H1 (cell line): ENCODE results near the gene HUWE1. TPM values are rescaled to one million over a fixed set of nuclear protein-coding genes. Genes with fewer than 3 reads are reported as not detected.

Experiments used
- CTCF ChIA-PET: fragments of 300-600 bp; sonication (Branson Sonifier 250); formaldehyde crosslinking; loops from one replicate; lab custom pipeline; 2021; ENCODE audit not compliant: partially characterized antibody; lab: Charles Lee
- POLR2A ChIA-PET: fragments of 300-600 bp; sonication (Branson Sonifier 250); formaldehyde crosslinking; loops from one replicate; lab custom pipeline; 2021; ENCODE audit warnings: inconsistent platforms; ENCODE audit not compliant: partially characterized antibody; lab: Charles Lee
- DNase-seq, 2 experiments: peaks; one replicate each; pipeline versions ENCODE4 v3.0.0 to v3.0.0-alpha.2; 2010 to 2022; ENCODE audit warnings: low spot score in 2 of 2, low read depth in 1 of 2, mixed read lengths in 1 of 2
- FAIRE-seq: peaks from 2 replicates; lab custom pipeline; 2011; peaks lifted over from hg19 to GRCh38; lab: Jason Lieb, UNC
- H2AFZ ChIP-seq: 2 replicates; pipeline ENCODE4 v1.8.1; 2012; ENCODE audit warnings: low read length, inconsistent platforms
- H2AK5ac ChIP-seq: 2 replicates; pipeline ENCODE4 v1.6.1; 2013; ENCODE audit warnings: low read depth, low read length
- H2BK120ac ChIP-seq: replicated peaks from 2 replicates; pipeline ENCODE3; 2013; ENCODE audit warnings: low read depth, low read length, inconsistent platforms
- H2BK12ac ChIP-seq: 2 replicates; pipeline ENCODE4 v1.6.1; 2013; ENCODE audit warnings: low read depth, low read length
- H2BK15ac ChIP-seq: 2 replicates; pipeline ENCODE4 v1.6.1; 2013; ENCODE audit warnings: low read length
- H2BK20ac ChIP-seq: 2 replicates; pipeline ENCODE4 v1.6.1; 2013; ENCODE audit warnings: low read length
- H2BK5ac ChIP-seq: 2 replicates; pipeline ENCODE4 v1.6.1; 2013; ENCODE audit warnings: low read depth, low read length
- H3K14ac ChIP-seq: 2 replicates; pipeline ENCODE4 v1.6.1; 2013; ENCODE audit warnings: inconsistent platforms; ENCODE audit not compliant: insufficient read length
- H3K18ac ChIP-seq: 2 replicates; pipeline ENCODE4 v1.6.1; 2013; ENCODE audit warnings: low read length; ENCODE audit errors: extremely low read depth
- H3K23ac ChIP-seq: 2 replicates; pipeline ENCODE4 v1.6.1; 2013; ENCODE audit warnings: inconsistent platforms; ENCODE audit not compliant: insufficient read length
- H3K23me2 ChIP-seq: 2 replicates; pipeline ENCODE4 v1.6.1; 2013; ENCODE audit warnings: low read depth, low read length
- H3K27ac ChIP-seq: 2 replicates; pipeline ENCODE4 v1.6.1; 2011; ENCODE audit warnings: low read depth, low read length, inconsistent platforms
- H3K27me3 ChIP-seq, 4 experiments: replicated peaks in 1 of 4; 1 replicate in 1 of 4; 2 replicates in 3 of 4; pipeline versions ENCODE4 v1.6.1 to v1.8.1; 2011 to 2013; ENCODE audit warnings: low read length in 3 of 4, mild to moderate bottlenecking in 3 of 4, inconsistent platforms in 2 of 4, mixed read lengths in 2 of 4, moderate library complexity in 1 of 4; ENCODE audit not compliant: control insufficient read depth in 3 of 4, insufficient read depth in 3 of 4; ENCODE audit errors: extremely low read depth in 1 of 4
- H3K36me3 ChIP-seq, 4 experiments: 2 replicates each; pipeline versions ENCODE4 v1.6.1 to v1.8.1; 2011 to 2013; ENCODE audit warnings: mild to moderate bottlenecking in 4 of 4, low read length in 3 of 4, moderate library complexity in 2 of 4, control low read depth in 1 of 4, inconsistent platforms in 1 of 4; ENCODE audit not compliant: insufficient read depth in 4 of 4, control insufficient read depth in 2 of 4
- H3K4ac ChIP-seq: replicated peaks from 2 replicates; pipeline ENCODE3; 2013; ENCODE audit warnings: low read length, low read depth, mixed read lengths, inconsistent platforms; ENCODE audit not compliant: insufficient read length
- H3K4me1 ChIP-seq, 4 experiments: replicated peaks in 1 of 4; 1 replicate in 1 of 4; 2 replicates in 3 of 4; pipeline versions ENCODE4 v1.6.1 to v1.8.1; 2011 to 2013; ENCODE audit warnings: low read length in 3 of 4, inconsistent platforms in 2 of 4, mixed read lengths in 1 of 4; ENCODE audit not compliant: insufficient read depth in 4 of 4, control insufficient read depth in 3 of 4
- H3K4me2 ChIP-seq, 2 experiments: 2 replicates each; pipeline versions ENCODE4 v1.6.1 to v1.8.1; 2011 to 2013; ENCODE audit warnings: low read depth in 2 of 2, low read length in 2 of 2, control low read depth in 1 of 2, inconsistent platforms in 1 of 2, mild to moderate bottlenecking in 1 of 2; ENCODE audit not compliant: insufficient read depth in 1 of 2
- H3K4me3 ChIP-seq, 4 experiments: fragments of 200-600, 300-600 bp in 1 of 4; sonication (generic), shearing (Covaris generic), sonication (Bioruptor Twin) in 1 of 4; 2 replicates each; pipeline versions ENCODE4 v1.5.1 to v1.8.1; 2011 to 2016; ENCODE audit warnings: low read length in 4 of 4, low read depth in 3 of 4, control low read depth in 2 of 4, inconsistent platforms in 2 of 4, mild to moderate bottlenecking in 2 of 4, mixed read lengths in 1 of 4, moderate library complexity in 1 of 4; ENCODE audit not compliant: insufficient read depth in 2 of 4; ENCODE audit errors: extremely low read depth in 1 of 4
- H3K56ac ChIP-seq: replicated peaks from 2 replicates; pipeline ENCODE3; 2013; ENCODE audit warnings: low read depth, mild to moderate bottlenecking, mixed read lengths, low read length, inconsistent platforms; ENCODE audit not compliant: insufficient read length
- H3K79me1 ChIP-seq: 2 replicates; pipeline ENCODE4 v1.6.1; 2013; ENCODE audit warnings: low read depth, low read length, control low read depth
- H3K79me2 ChIP-seq, 2 experiments: 2 replicates each; pipeline versions ENCODE4 v1.6.1 to v1.8.1; 2012 to 2013; ENCODE audit warnings: low read length in 2 of 2, mild to moderate bottlenecking in 2 of 2, inconsistent platforms in 1 of 2; ENCODE audit not compliant: insufficient read depth in 2 of 2, control insufficient read depth in 1 of 2
- H3K9ac ChIP-seq, 4 experiments: replicated peaks in 1 of 4; 1 replicate in 1 of 4; 2 replicates in 3 of 4; pipeline versions ENCODE4 v1.6.1 to v1.8.1; 2011 to 2013; ENCODE audit warnings: low read depth in 3 of 4, low read length in 3 of 4, control low read depth in 2 of 4, mild to moderate bottlenecking in 2 of 4, moderate library complexity in 2 of 4, inconsistent platforms in 1 of 4; ENCODE audit errors: extremely low read depth in 1 of 4
- H3K9me3 ChIP-seq, 2 experiments: 2 replicates each; pipeline versions ENCODE4 v1.6.1 to v1.8.1; 2012 to 2013; ENCODE audit warnings: mild to moderate bottlenecking in 2 of 2, moderate library complexity in 2 of 2, control low read depth in 1 of 2, inconsistent platforms in 1 of 2, low read depth in 1 of 2, low read length in 1 of 2, mixed read lengths in 1 of 2; ENCODE audit not compliant: insufficient read depth in 2 of 2
- H4K20me1 ChIP-seq, 2 experiments: replicated peaks in 1 of 2; 2 replicates each; pipeline versions ENCODE3 to v1.8.1; 2011 to 2013; ENCODE audit warnings: inconsistent platforms in 2 of 2, low read length in 2 of 2, mild to moderate bottlenecking in 1 of 2; ENCODE audit not compliant: insufficient read depth in 2 of 2, control insufficient read depth in 1 of 2
- H4K5ac ChIP-seq: 2 replicates; pipeline ENCODE4 v1.6.1; 2013; ENCODE audit warnings: low read length, low read depth, mixed read lengths, inconsistent platforms; ENCODE audit not compliant: insufficient read length
- H4K8ac ChIP-seq: 2 replicates; pipeline ENCODE4 v1.8.0; 2013; ENCODE audit warnings: mild to moderate bottlenecking, moderate library complexity, low read length, inconsistent platforms; ENCODE audit not compliant: insufficient read depth; ENCODE audit errors: extremely low read depth
- H4K91ac ChIP-seq: replicated peaks from 2 replicates; pipeline ENCODE3; 2013; ENCODE audit warnings: low read length, mixed read lengths, inconsistent platforms; ENCODE audit not compliant: insufficient read length
- ASH2L ChIP-seq: fragments of 200-600, 300-600 bp; sonication (generic); IDR thresholded peaks from one replicate; pipeline ENCODE4 v1.7.1; 2017; ENCODE audit warnings: low read length
- CHD2 ChIP-seq: IDR thresholded peaks from 2 replicates; pipeline ENCODE4 v1.6.1; 2012; ENCODE audit warnings: low read length, improper control_type of control experiment
- CREB1 ChIP-seq: IDR thresholded peaks from 2 replicates; pipeline ENCODE4 v1.6.1; 2012; ENCODE audit warnings: inconsistent platforms
- CTBP2 ChIP-seq: IDR thresholded peaks from 2 replicates; pipeline ENCODE4 v1.7.0; 2011; ENCODE audit warnings: borderline replicate concordance, mild to moderate bottlenecking, moderate library complexity, mixed read lengths, low read length; ENCODE audit not compliant: insufficient read depth, insufficient read length
- E2F6 ChIP-seq: IDR thresholded peaks from 2 replicates; pipeline ENCODE4 v1.6.1; 2012; ENCODE audit warnings: inconsistent platforms
- EZH2 ChIP-seq: fragments of 200-600 bp; sonication (generic); IDR thresholded peaks from 2 replicates; pipeline ENCODE4 v1.7.1; 2012; ENCODE audit warnings: low read depth, mild to moderate bottlenecking, moderate library complexity, low read length, inconsistent platforms; ENCODE audit not compliant: severe bottlenecking
- JUN ChIP-seq: IDR thresholded peaks from 2 replicates; pipeline ENCODE4 v1.6.1; 2011; ENCODE audit warnings: low read depth, mild to moderate bottlenecking, improper control_type of control experiment, low read length
- JUND ChIP-seq: IDR thresholded peaks from 2 replicates; pipeline ENCODE4 v1.6.1; 2011; ENCODE audit warnings: mild to moderate bottlenecking, improper control_type of control experiment, low read length
- MAX ChIP-seq: IDR thresholded peaks from 2 replicates; pipeline ENCODE4 v1.6.1; 2012; ENCODE audit warnings: inconsistent platforms
- RBBP5 ChIP-seq: IDR thresholded peaks from 2 replicates; pipeline ENCODE4 v1.7.1; 2012; ENCODE audit warnings: low read depth, mild to moderate bottlenecking, inconsistent platforms, low read length, moderate library complexity, borderline replicate concordance
- RXRA ChIP-seq: IDR thresholded peaks from 2 replicates; pipeline ENCODE4 v1.6.1; 2011; ENCODE audit warnings: low read depth, mild to moderate bottlenecking, low read length, moderate library complexity; ENCODE audit not compliant: insufficient read depth
- polyA plus RNA-seq, 7 experiments: library from polyadenylated mRNA; depleted of rRNA in 3 of 7; stranded (reverse) in 5 of 7; unstranded in 2 of 7; fragments of >200 nt in 5 of 7; fragments of 200-250 nt in 2 of 7; gene quantifications; 1 replicate in 5 of 7; 2 replicates in 1 of 7; 4 replicates in 1 of 7; pipeline versions ENCODE4 v1.2.1 to v1.2.3, GENCODE V29; 2011 to 2013; ENCODE audit warnings: missing spikeins in 2 of 7, mixed read lengths in 2 of 7
- total RNA-seq: library from RNA; stranded (reverse); fragmentation: NEBNext Ultra II Directional; extraction: Animal tissue kit (Norgen Biotek cat#: 25700); gene quantifications from 2 replicates; pipeline ENCODE4 v1.2.1, GENCODE V29; 2021

HUWE1 gene
- total and polyA plus RNA-seq, 2 of the 8 experiments (the other 6 are each of a cell fraction or from before 2014, with no cell fraction given): 114 to 252 TPM

GRCh38 chrX:53718073-53718472 is 31.6 kb upstream of the HUWE1 start:
- FAIRE-seq: no peak
- Histone ChIP-seq H3K79me2 (no peaks in the 10 kb centered on the region), H4K20me1 (no peaks in the 10 kb centered on the region), H3K4me1 (peaks cover 0 to 2% (median 0%) of the 10 kb centered on the region in 4 experiments; a peak in 1 of 7 replicates), H3K18ac (no peak overlapping the region), H3K36me3 (no peaks in the 10 kb centered on the region), H3K23ac (no peak overlapping the region), H3K9me3 (peaks cover 0 to 6% of the 10 kb centered on the region in 2 experiments; a peak in 1 of 4 replicates), H3K4ac (no peak overlapping the region), H2BK12ac (no peak overlapping the region), H3K9ac (no peak overlapping the region), H3K4me3 (no peak overlapping the region), H2BK15ac (no peak overlapping the region), H2BK5ac (no peak overlapping the region), H3K27me3 (no peaks in the 10 kb centered on the region), H4K8ac (no peak overlapping the region), H3K79me1 (no peaks in the 10 kb centered on the region)
- no peak for DNase-seq
- ChIA-PET POLR2A (interaction anchor here (8.1 kb wide), 1 partner anchor 33 kb away, joined by 45 read pairs; the partner anchor contains the start of gene HUWE1), CTCF (no interaction called here)
- no peak for TF ChIP-seq CTBP2
- TF ChIP-seq CREB1: no peak
- no peak for TF ChIP-seq CHD2
- TF ChIP-seq ASH2L: no peak
- TF ChIP-seq JUND: no peak
- no peak for TF ChIP-seq JUN
- TF ChIP-seq RBBP5: no peak
- no peak for TF ChIP-seq RXRA
- TF ChIP-seq MAX: no peak
- no peak for TF ChIP-seq E2F6
- TF ChIP-seq EZH2: no peak
- TF ChIP-seq, all 59 proteins: peak for 0
- H2BK20ac ChIP-seq: no peak overlapping the region
- no peak overlapping the region for H2AK5ac ChIP-seq
- no peak overlapping the region for H4K91ac ChIP-seq
- no peak overlapping the region for H3K4me2 ChIP-seq
- H3K23me2 ChIP-seq: no peaks in the 10 kb centered on the region
- H4K5ac ChIP-seq: no peak overlapping the region
- H2BK120ac ChIP-seq: no peak overlapping the region
- H3K14ac ChIP-seq: no peak overlapping the region
- H2AFZ ChIP-seq: no peak overlapping the region
- H3K56ac ChIP-seq: no peak overlapping the region
- no peak overlapping the region for H3K27ac ChIP-seq
